ENCODE measurements around the gene MTHFR. TPM values are rescaled to one million over a fixed set of nuclear protein-coding genes. Genes with fewer than 3 reads are reported as not detected.

MTHFR gene
- total and polyA plus RNA-seq, 8 donors = 9.6 to 19.1 (median 15.6) TPM

DNA sequence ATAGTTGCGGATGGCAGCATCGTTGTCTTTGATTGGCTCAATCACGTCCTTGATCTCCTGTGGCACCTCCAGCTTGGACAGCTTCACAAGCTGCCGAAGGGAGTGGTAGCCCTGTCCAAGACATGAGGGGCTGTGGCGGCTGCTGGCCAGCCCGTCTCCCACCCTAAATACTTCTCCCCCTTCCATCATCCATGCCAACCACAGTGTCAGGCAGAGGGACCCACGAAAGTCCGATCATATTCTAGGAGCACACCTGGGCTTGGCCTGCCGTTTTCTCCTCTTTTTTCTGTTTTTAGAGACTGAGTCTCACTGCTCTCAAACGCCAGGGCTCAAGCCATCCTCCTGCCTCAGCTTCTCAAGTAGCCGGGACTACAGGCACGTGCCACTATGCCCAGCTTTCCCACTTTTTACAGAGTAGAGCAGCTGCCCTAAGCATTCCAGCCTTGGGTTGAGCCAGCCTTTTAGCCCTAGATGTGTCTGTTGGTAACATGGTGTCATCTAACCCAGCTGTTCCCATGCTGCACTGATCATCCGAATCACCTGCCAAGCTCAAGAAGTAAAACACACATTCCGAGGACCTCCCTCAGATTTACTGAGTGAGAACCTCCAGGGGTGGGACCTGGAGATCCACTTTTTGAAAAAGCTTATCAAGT is 10.4 kb downstream of the MTHFR start:
- no peak overlapping the region for H3K27ac ChIP-seq
- TF ChIP-seq, protein P1, sequence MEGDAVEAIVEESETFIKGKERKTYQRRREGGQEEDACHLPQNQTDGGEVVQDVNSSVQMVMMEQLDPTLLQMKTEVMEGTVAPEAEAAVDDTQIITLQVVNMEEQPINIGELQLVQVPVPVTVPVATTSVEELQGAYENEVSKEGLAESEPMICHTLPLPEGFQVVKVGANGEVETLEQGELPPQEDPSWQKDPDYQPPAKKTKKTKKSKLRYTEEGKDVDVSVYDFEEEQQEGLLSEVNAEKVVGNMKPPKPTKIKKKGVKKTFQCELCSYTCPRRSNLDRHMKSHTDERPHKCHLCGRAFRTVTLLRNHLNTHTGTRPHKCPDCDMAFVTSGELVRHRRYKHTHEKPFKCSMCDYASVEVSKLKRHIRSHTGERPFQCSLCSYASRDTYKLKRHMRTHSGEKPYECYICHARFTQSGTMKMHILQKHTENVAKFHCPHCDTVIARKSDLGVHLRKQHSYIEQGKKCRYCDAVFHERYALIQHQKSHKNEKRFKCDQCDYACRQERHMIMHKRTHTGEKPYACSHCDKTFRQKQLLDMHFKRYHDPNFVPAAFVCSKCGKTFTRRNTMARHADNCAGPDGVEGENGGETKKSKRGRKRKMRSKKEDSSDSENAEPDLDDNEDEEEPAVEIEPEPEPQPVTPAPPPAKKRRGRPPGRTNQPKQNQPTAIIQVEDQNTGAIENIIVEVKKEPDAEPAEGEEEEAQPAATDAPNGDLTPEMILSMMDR (IDR thresholded peaks at IDR 0.05) = no peak
- H3K36me3 ChIP-seq = peaks cover 0 to 22% (median 8%) of the 10 kb centered on the region in 3 donors
- no peak for FAIRE-seq
- no peak for ATAC-seq
- intact Hi-C loops (cut with DNase I) = no loop called here
- DNase-seq = peak in 1 of 6 donors; percentile 31
- no peaks in the 10 kb centered on the region for H3K9me3 ChIP-seq
- no peak overlapping the region for H3K4me3 ChIP-seq
- H3K27me3 ChIP-seq = no peaks in the 10 kb centered on the region
- H3K4me1 ChIP-seq = peaks cover 0 to 12% (median 3%) of the 10 kb centered on the region in 3 donors
- 87 to 93% methylated on average over 14 of the region's 14 CpGs for WGBS, 2 donors

DNA sequence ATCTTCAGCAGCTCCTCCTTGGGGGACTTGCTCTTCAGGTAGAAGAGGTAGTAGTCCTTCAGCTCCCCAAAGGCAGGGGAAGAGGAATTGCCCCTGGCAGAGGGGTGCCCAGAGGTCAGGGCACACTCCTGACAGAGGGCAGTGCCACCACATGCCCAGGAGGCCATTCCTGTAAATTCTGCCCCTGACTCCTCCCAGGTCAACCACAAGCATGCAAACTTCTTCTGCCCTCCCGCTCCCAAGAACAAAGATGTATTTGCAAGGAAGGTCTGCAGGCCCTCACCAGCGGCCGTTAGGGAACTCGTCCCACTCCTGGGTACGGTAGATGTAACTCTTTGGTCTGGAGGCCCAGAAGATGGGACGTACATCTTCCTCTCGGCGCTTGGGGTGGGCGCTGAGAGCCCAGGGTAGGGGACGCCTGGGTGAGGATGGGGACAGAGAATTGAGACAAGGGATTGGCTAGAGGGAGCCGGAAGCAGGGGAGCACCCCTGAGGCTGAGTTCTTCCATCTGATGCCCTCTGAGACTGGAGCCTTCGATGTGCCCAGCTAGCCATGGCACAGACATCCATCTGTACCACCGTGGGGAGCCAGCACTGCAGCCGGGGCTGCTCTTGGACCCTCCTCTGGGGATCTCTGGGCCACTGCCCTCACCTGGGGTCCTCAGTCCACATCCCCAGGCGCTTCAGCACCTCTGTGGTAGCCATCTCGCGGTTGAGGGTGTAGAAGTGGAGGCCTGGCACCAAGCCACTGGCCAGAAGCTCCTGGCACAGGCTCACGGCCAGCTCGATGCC is 11.1 kb downstream of the MTHFR start:
- peaks cover 0 to 18% (median 8%) of the 10 kb centered on the region in 3 donors for H3K36me3 ChIP-seq

DNA sequence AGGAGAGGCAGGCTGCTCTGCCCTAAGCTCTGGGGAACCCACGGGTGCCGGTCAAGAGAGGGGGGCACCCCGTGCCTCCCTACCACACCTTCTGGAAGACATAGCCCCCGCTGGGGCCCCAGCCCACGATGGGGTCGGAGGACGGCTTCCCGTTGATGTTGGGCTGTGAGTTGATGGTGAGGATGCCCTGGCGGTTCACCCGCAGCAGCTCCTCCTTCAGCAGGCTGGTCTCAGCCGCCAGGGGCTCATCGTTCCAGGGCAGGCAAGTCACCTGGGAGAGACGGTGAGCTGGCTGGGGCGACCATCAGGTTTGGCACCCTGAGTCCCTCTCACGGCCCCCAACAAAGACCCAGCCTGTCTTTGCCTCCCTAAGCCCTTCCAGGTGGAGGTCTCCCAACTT is 11.9 kb downstream of the MTHFR start:
- Histone ChIP-seq H3K4me1 (peaks cover 0 to 26% (median 7%) of the 10 kb centered on the region in 3 donors), H3K27me3 (no peaks in the 10 kb centered on the region), H3K4me3 (no peak overlapping the region), H3K36me3 (peaks cover 0 to 18% (median 8%) of the 10 kb centered on the region in 3 donors), H3K27ac (no peak overlapping the region), H3K9me3 (no peaks in the 10 kb centered on the region)
- ATAC-seq (no peak), FAIRE-seq (no peak), DNase-seq (peak in 1 of 6 donors; percentile 52)
- TF ChIP-seq, protein P1 (IDR thresholded peaks at IDR 0.05) = no peak
- WGBS, 2 donors = 92 to 94% methylated on average over 15 of the region's 15 CpGs
- intact Hi-C loops (cut with DNase I) = no loop called here

More for the DNA sequence above, 11.1 kb downstream of the MTHFR start:
- H3K27me3 ChIP-seq = no peaks in the 10 kb centered on the region
- H3K4me3 ChIP-seq = no peak overlapping the region
- DNase-seq (peak in 1 of 6 donors; percentile 39), ATAC-seq (no peak), FAIRE-seq (no peak)
- intact Hi-C loops (cut with DNase I) = no loop called here
- H3K4me1 ChIP-seq = peaks cover 0 to 19% (median 7%) of the 10 kb centered on the region in 3 donors
- H3K9me3 ChIP-seq = no peaks in the 10 kb centered on the region
- no peak overlapping the region for H3K27ac ChIP-seq
- TF ChIP-seq, protein P1 (IDR thresholded peaks at IDR 0.05) = no peak
- WGBS, 2 donors = 89 to 92% methylated on average over 19 of the region's 19 CpGs

DNA sequence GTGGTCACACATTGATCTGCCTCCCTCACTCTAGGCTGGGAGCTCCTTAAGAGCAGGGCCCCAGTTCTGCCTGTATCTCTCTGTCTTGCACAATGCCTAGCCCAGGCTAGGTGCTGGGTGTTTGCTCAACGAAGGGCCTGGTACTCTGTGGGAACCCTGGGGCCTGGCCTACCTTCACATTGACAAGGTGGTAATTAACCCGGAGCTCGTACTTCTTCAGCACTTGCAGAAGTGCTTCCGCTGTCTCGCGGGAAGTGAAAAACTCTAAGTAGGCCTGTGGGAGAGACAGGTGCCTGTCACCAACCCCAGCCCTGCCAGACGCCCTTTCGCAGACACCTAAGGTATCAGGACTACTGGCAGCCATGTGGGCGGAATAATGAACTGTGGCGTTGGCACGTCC is 13.7 kb downstream of the MTHFR start:
- WGBS, 2 donors = 87 to 92% methylated on average over 11 of the region's 11 CpGs
- Histone ChIP-seq H3K27ac (peak overlapping the region in 2 of 4 donors; percentile 84 to 88), H3K9me3 (no peaks in the 10 kb centered on the region), H3K36me3 (peaks cover 0 to 18% (median 8%) of the 10 kb centered on the region in 3 donors), H3K4me3 (no peak overlapping the region), H3K4me1 (peaks cover 7 to 37% (median 9%) of the 10 kb centered on the region in 3 donors), H3K27me3 (no peaks in the 10 kb centered on the region)
- intact Hi-C loops (cut with DNase I) = no loop called here
- peak in 1 of 6 donors; percentile 43 for DNase-seq
- TF ChIP-seq, protein P1 (IDR thresholded peaks at IDR 0.05) = no peak
- FAIRE-seq = no peak
- ATAC-seq = no peak
